HepG2 (cell line): ENCODE results near the gene EIF4G1. TPM values are rescaled to one million over a fixed set of nuclear protein-coding genes. Genes with fewer than 3 reads are reported as not detected.

ENCODE experiments used
- ATAC-seq: fragments of 200-7000 bp; cut with Tn5 transposase; 3 replicates; pipeline ENCODE4 v1.9.1; 2020; ENCODE audit warnings: mild to moderate bottlenecking, moderate library complexity
- BruUV-seq: library from RNA; stranded (reverse); fragments of 400-500 nt; replicated peaks from 2 replicates; lab custom pipeline; 2021; lab: Mats Ljungman, UMichigan
- CTCF ChIA-PET: fragments of 300-600 bp; formaldehyde crosslinking; extraction: SDS; loops from one replicate; lab custom pipeline; 2021; ENCODE audit warnings: low total read pairs, inconsistent platforms, low intra/inter-chr PET ratio; lab: Yijun Ruan, JAX
- POLR2A ChIA-PET: fragments of 350-600 bp; sonication (Branson Sonifier 250); formaldehyde crosslinking; loops from one replicate; lab custom pipeline; 2020; ENCODE audit warnings: antibody characterized with exemption, inconsistent platforms; lab: Yijun Ruan, JAX
- DNase-seq: peaks from one replicate; pipeline ENCODE4 v3.0.0-alpha.2; 2015; ENCODE audit warnings: low spot score
- FAIRE-seq: peaks from 3 replicates; lab custom pipeline; 2011; peaks lifted over from hg19 to GRCh38; lab: Jason Lieb, UNC
- H2AFZ ChIP-seq: one replicate; pipeline ENCODE4 v1.6.1; 2011; ENCODE audit warnings: low read length, inconsistent platforms
- H3K27ac ChIP-seq: fragments of 300-600 bp; 3 replicates; pipeline ENCODE4 v1.8.0; 2011; ENCODE audit warnings: mixed run types, mild to moderate bottlenecking, mixed read lengths, low read length, inconsistent platforms; ENCODE audit not compliant: insufficient read depth; ENCODE audit errors: extremely low read length
- H3K27me3 ChIP-seq, 2 experiments: fragments of 200-600 bp in 1 of 2; 2 replicates in 1 of 2; 3 replicates in 1 of 2; pipeline versions ENCODE4 v1.6.0 to v1.8.0; 2011; ENCODE audit warnings: low read length in 2 of 2, mild to moderate bottlenecking in 2 of 2, moderate library complexity in 2 of 2, inconsistent platforms in 1 of 2; ENCODE audit not compliant: insufficient read depth in 2 of 2, control insufficient read depth in 1 of 2
- H3K36me3 ChIP-seq, 2 experiments: fragments of 200-600 bp in 1 of 2; replicated peaks in 1 of 2; 2 replicates in 1 of 2; 3 replicates in 1 of 2; pipeline versions ENCODE4 v1.5.1 to v1.8.0; 2011; ENCODE audit warnings: low read length in 2 of 2, inconsistent platforms in 1 of 2; ENCODE audit not compliant: insufficient read depth in 2 of 2, control insufficient read depth in 1 of 2
- H3K4me1 ChIP-seq: 2 replicates; pipeline ENCODE4 v1.5.1; 2012; ENCODE audit warnings: low read length, inconsistent platforms; ENCODE audit not compliant: insufficient read depth
- H3K4me2 ChIP-seq: 2 replicates; pipeline ENCODE4 v1.6.0; 2011; ENCODE audit warnings: low read depth, low read length, inconsistent platforms
- H3K4me3 ChIP-seq, 3 experiments: fragments of 200-600 bp in 1 of 3; sonication (generic), shearing (Covaris generic) in 1 of 3; replicated peaks in 1 of 3; 2 replicates each; pipeline ENCODE4 v1.5.1; 2011 to 2016; ENCODE audit warnings: low read length in 3 of 3, inconsistent platforms in 2 of 3, low read depth in 2 of 3, mild to moderate bottlenecking in 2 of 3, control low read depth in 1 of 3, mixed read lengths in 1 of 3; ENCODE audit not compliant: insufficient read depth in 1 of 3
- H3K79me2 ChIP-seq: one replicate; pipeline ENCODE4 v1.6.1; 2011; ENCODE audit warnings: low read length, inconsistent platforms; ENCODE audit not compliant: insufficient read depth
- H3K9ac ChIP-seq: 2 replicates; pipeline ENCODE4 v1.6.0; 2011; ENCODE audit warnings: mild to moderate bottlenecking, low read depth, low read length, inconsistent platforms; ENCODE audit not compliant: insufficient read depth
- H3K9me3 ChIP-seq: 2 replicates; pipeline ENCODE4 v1.5.1; 2012; ENCODE audit warnings: mild to moderate bottlenecking, low read length
- H4K20me1 ChIP-seq: 2 replicates; pipeline ENCODE4 v1.6.0; 2011; ENCODE audit warnings: inconsistent platforms, mild to moderate bottlenecking, low read length, moderate library complexity; ENCODE audit not compliant: insufficient read depth
- ARHGAP35 ChIP-seq: sonication (generic); formaldehyde crosslinking; IDR thresholded peaks from 2 replicates; pipeline ENCODE4 v1.9.0; 2022; ENCODE audit warnings: mild to moderate bottlenecking, inconsistent platforms, moderate library complexity, missing genetic modification reagents, borderline replicate concordance
- GABPA ChIP-seq, 2 experiments: IDR thresholded peaks; 2 replicates each; pipeline ENCODE4 v1.6.1; 2011 to 2016; ENCODE audit warnings: low read depth in 2 of 2, low read length in 1 of 2, missing biosample characterization in 1 of 2, missing genetic modification characterization in 1 of 2
- GATA4 ChIP-seq: sonication (generic); IDR thresholded peaks from 2 replicates; pipeline ENCODE4 v1.6.1; 2016; ENCODE audit warnings: antibody characterized with exemption, low read depth, borderline replicate concordance
- HDAC1 ChIP-seq: sonication (generic); formaldehyde crosslinking; IDR thresholded peaks from 2 replicates; pipeline ENCODE4 v1.5.1; 2020; ENCODE audit warnings: mild to moderate bottlenecking, missing genetic modification reagents
- PHB2 ChIP-seq: fragments of 450-650 bp; IDR thresholded peaks from 2 replicates; pipeline ENCODE4 v1.6.1; 2018; ENCODE audit not compliant: partially characterized antibody
- SCMH1 ChIP-seq: sonication (generic); formaldehyde crosslinking; IDR thresholded peaks from 2 replicates; pipeline ENCODE4 v1.9.0; 2021; ENCODE audit warnings: missing genetic modification reagents, mild to moderate bottlenecking, borderline replicate concordance
- SIX4 ChIP-seq: sonication (generic); formaldehyde crosslinking; IDR thresholded peaks from 2 replicates; pipeline ENCODE4 v1.4.0; 2020; ENCODE audit warnings: missing genetic modification reagents
- TMF1 ChIP-seq: sonication (generic); formaldehyde crosslinking; IDR thresholded peaks from 2 replicates; pipeline ENCODE4 v1.8.1; 2022; ENCODE audit warnings: low read depth, missing genetic modification reagents
- ZNF205 ChIP-seq: IDR thresholded peaks from 2 replicates; pipeline ENCODE4 v1.6.1; 2018; ENCODE audit warnings: missing biosample characterization, missing genetic modification reagents
- ZNF878 ChIP-seq: sonication (generic); formaldehyde crosslinking; IDR thresholded peaks from 2 replicates; pipeline ENCODE4 v1.8.1; 2023; ENCODE audit warnings: mild to moderate bottlenecking, missing genetic modification reagents, moderate library complexity
- WGBS: methylation state at CpG from one replicate; pipeline ENCODE4 v1.1.6; 2017; ENCODE audit warnings: low lambda C conversion rate; 5-methylcytosine and 5-hydroxymethylcytosine counted together
- in situ Hi-C: cut with HindIII; loops from 2 replicates; pipeline ENCODE4 v1.10.0; 2017; ENCODE audit warnings: low pct_unique_long_range_greater_than_20kb; ENCODE audit not compliant: extremely low pct_ligation_motif_present
- intact Hi-C: fragments of 100-400 bp; cut with micrococcal nuclease; formaldehyde crosslinking; loops from one replicate; pipeline ENCODE4 v1.10.0; 2022; ENCODE audit not compliant: unreplicated experiment
- polyA plus RNA-seq, 8 experiments: library from polyadenylated mRNA; depleted of rRNA in 3 of 8; stranded (reverse) in 7 of 8; unstranded in 1 of 8; fragments of >200 nt; fragmentation: Illumina TruSeq in 4 of 8; extraction: Trizol in 4 of 8; gene quantifications; 2 replicates each; pipeline versions ENCODE4 v1.2.1 to v1.2.3, GENCODE V29; 2011 to 2016; ENCODE audit warnings: low read depth in 4 of 8, missing spikeins in 1 of 8, mixed read lengths in 1 of 8; ENCODE audit not compliant: insufficient read depth in 1 of 8
- total RNA-seq, 5 experiments: library from RNA; depleted of rRNA; stranded (reverse); fragments of >200 nt; fragmentation: Illumina TruSeq; extraction: Trizol; gene quantifications; 2 replicates each; pipeline ENCODE4 v1.2.3, GENCODE V29; 2016; ENCODE audit warnings: low read depth in 1 of 5
- TF ChIP-seq, protein P1 (sequence below), 2 experiments: sonication (generic) in 1 of 2; formaldehyde crosslinking in 1 of 2; IDR thresholded peaks; 2 replicates each; pipeline versions ENCODE4 v1.6.1 to v1.9.0; 2014 to 2022; ENCODE audit warnings: antibody characterized with exemption in 1 of 2, borderline replicate concordance in 1 of 2, inconsistent platforms in 1 of 2, low read depth in 1 of 2, missing genetic modification reagents in 1 of 2
- TF ChIP-seq, protein P2 (sequence below), 2 experiments: fragments of 450-650 bp in 1 of 2; sonication (generic) in 1 of 2; formaldehyde crosslinking; IDR thresholded peaks; 2 replicates each; pipeline versions ENCODE4 v1.5.0 to v1.8.0; 2020 to 2022; ENCODE audit warnings: mild to moderate bottlenecking in 1 of 2, missing genetic modification reagents in 1 of 2

Gene EIF4G1
- total and polyA plus RNA-seq, 2 of the 13 experiments (the other 11 are each of a cell fraction or from before 2014, with no cell fraction given), result 208 to 213 TPM

DNA sequence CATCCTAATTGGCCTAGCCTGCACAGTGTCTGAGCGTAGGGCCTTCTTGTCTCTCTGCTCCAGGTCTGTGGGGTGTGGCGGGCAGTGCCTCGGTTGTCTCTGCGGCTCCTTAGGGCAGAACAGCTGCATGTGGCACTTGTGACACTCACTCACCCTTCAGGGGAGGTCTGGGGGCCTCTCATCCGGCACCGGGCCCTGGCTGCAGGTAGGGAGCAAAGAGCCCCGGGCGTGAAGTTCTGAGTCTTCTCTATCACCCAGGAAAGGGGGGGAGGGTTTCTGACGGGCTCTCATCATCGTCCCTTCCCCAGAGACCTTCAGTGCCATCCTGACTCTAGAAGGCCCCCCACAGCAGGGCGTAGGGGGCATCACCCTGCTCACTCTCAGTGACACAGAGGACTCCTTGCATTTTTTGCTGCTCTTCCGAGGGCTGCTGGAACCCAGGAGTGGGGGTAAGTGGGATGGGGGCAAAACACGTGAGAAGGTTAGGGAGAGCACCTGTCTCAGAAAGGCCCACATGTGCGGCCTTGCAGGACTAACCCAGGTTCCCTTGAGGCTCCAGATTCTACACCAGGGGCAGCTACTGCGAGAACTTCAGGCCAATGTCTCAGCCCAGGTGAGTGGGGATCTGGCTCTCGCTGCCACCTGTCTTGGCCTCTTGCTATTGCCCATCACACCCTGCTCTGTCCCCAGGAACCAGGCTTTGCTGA, 68.1 kb downstream of the EIF4G1 start:
- no TSS peak for BruUV-seq
- Histone ChIP-seq H3K27ac (no peak overlapping the region), H3K4me3 (no peak overlapping the region), H3K36me3 (peaks cover 6 to 25% of the 10 kb centered on the region in 2 experiments; a peak in 4 of 5 replicates), H3K9me3 (no peaks in the 10 kb centered on the region), H3K79me2 (peaks cover 16% of the 10 kb centered on the region), H2AFZ (no peak overlapping the region), H3K4me2 (no peak overlapping the region), H3K4me1 (peaks cover 13% of the 10 kb centered on the region; the same call in 1 of the 2 replicates), H4K20me1 (no peaks in the 10 kb centered on the region), H3K9ac (no peak overlapping the region), H3K27me3 (no peaks in the 10 kb centered on the region; a peak in 1 of 5 replicates)
- FAIRE-seq (no peak), ATAC-seq (no peak), DNase-seq (no peak)
- intact Hi-C loops (no loop called here), in situ Hi-C loops (no loop called here)
- ChIA-PET POLR2A (no interaction called here), CTCF (no interaction called here)
- TF ChIP-seq ZNF878 (no peak), HDAC1 (no peak), SCMH1 (no peak), ARHGAP35 (CRISPR knock-in tag) (no peak), TMF1 (CRISPR knock-in tag) (no peak), ZNF205 (CRISPR knock-in tag) (no peak), PHB2 (no peak), GABPA (IDR thresholded peaks at IDR 0.05; ENCODE audit: low read depth, low read length) (no peak), GABPA (CRISPR knock-in tag; IDR thresholded peaks at IDR 0.05; ENCODE audit: low read depth) (no peak), SIX4 (CRISPR knock-in tag) (no peak), GATA4 (no peak)
- TF ChIP-seq, protein P1, sequence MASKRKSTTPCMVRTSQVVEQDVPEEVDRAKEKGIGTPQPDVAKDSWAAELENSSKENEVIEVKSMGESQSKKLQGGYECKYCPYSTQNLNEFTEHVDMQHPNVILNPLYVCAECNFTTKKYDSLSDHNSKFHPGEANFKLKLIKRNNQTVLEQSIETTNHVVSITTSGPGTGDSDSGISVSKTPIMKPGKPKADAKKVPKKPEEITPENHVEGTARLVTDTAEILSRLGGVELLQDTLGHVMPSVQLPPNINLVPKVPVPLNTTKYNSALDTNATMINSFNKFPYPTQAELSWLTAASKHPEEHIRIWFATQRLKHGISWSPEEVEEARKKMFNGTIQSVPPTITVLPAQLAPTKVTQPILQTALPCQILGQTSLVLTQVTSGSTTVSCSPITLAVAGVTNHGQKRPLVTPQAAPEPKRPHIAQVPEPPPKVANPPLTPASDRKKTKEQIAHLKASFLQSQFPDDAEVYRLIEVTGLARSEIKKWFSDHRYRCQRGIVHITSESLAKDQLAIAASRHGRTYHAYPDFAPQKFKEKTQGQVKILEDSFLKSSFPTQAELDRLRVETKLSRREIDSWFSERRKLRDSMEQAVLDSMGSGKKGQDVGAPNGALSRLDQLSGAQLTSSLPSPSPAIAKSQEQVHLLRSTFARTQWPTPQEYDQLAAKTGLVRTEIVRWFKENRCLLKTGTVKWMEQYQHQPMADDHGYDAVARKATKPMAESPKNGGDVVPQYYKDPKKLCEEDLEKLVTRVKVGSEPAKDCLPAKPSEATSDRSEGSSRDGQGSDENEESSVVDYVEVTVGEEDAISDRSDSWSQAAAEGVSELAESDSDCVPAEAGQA (IDR thresholded peaks at IDR 0.05; ENCODE audit: low read depth), result no peak
- TF ChIP-seq, protein P1 (CRISPR knock-in tag; IDR thresholded peaks at IDR 0.05; ENCODE audit: borderline replicate concordance), result no peak
- TF ChIP-seq, protein P2, sequence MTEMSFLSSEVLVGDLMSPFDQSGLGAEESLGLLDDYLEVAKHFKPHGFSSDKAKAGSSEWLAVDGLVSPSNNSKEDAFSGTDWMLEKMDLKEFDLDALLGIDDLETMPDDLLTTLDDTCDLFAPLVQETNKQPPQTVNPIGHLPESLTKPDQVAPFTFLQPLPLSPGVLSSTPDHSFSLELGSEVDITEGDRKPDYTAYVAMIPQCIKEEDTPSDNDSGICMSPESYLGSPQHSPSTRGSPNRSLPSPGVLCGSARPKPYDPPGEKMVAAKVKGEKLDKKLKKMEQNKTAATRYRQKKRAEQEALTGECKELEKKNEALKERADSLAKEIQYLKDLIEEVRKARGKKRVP (CRISPR knock-in tag; IDR thresholded peaks at IDR 0.05), result no peak
- WGBS, result 100% methylated on average over 8 of the region's 16 CpGs
